Dedifferentiated amniotic fluid mesenchymal stem cell (primary cell): ENCODE measurements around the gene FBF1.
A peak's percentile ranks its signal among the peaks of the same experiment; 100 is the strongest.
"Not testable (repeated sequence)": the region's sequence is repeated elsewhere in the genome, so short reads cannot be mapped to it uniquely, and the experiment has no call there.

Experiments used
- DNase-seq: peaks from one replicate; pipeline ENCODE4 v3.0.0-alpha.2; 2016; ENCODE audit errors: extremely low spot score

FBF1 gene

DNA sequence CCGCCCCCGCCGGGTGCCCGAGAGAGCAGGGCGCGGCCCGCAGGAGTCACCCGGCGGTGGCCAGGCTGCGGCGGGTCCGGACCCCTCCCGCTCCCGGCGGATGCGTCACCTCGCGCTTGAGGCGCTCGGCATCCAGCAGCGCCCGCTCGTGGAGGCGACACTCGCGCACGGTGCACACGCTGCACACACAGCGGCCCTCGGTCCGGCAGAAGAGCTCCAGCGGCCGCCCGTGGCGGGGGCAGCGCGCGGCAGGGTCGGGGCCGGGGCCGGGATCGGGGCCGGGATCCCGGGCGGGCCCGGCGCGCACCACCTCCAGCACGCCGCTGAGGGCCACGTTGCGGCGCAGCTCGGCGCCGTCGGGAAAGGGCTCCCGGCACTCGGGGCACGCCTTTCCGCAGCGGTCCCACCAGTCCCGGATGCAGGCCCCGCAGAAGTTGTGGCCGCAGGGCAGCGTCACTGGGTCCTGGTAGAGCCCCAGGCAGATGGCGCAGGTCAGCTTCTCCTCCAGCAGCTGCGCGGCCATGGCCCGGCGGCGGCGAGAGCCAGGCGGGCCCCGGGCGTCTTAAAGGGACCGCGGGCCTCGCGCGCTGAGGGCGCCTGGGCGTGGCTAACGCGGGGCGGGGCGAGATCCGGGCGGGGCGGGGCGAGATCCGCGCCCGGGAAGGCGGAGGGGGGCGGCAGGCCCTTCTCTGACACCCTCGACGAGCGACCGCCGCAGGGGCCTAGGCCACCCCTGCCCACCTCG, 44.3 kb downstream of the FBF1 start, which contains the start of gene TRIM65:
TRIM65 (minus strand) TSS at position 537 of the 745 bp plus-strand sequence; CDS start at position 523, 14 bp downstream.
- DNase-seq = peak; percentile 60

GRCh38 chr17:75895370-75896155, 45.3 kb downstream of the FBF1 start:
- DNase-seq = no peak

DNA sequence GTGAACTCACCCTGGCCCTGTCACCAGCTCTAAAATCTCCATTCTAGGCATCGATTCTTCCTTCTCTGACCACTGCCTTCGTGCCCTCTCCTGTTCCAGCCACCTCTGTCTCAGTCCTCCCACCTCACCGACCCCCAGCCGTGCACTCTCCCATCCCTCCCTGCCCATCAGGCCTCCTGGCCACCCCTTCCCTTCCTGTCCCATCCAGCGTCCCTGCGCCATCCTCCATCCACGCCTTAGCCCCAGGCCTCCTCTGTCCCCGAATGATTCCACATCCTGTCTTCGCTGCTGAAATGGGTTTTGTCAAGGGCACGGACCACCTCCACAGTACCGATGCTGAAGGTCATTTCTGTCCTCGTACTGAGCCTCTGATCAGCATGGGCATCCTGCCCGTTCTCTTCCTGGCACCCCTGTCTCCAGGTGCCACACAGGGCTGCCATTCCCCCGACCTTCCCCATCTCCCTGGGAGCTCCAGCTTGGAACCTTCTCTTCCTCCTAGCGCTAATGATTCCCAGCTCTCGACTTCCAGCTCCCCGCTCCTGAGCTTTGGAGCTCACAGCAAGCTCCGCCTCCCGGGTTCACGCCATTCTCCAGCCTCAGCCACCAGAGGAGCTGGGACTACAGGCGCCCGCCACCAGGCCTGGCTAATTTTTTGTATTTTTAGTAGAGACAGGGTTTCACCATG, 46.7 kb downstream of the FBF1 start:
- no peak for DNase-seq

DNA sequence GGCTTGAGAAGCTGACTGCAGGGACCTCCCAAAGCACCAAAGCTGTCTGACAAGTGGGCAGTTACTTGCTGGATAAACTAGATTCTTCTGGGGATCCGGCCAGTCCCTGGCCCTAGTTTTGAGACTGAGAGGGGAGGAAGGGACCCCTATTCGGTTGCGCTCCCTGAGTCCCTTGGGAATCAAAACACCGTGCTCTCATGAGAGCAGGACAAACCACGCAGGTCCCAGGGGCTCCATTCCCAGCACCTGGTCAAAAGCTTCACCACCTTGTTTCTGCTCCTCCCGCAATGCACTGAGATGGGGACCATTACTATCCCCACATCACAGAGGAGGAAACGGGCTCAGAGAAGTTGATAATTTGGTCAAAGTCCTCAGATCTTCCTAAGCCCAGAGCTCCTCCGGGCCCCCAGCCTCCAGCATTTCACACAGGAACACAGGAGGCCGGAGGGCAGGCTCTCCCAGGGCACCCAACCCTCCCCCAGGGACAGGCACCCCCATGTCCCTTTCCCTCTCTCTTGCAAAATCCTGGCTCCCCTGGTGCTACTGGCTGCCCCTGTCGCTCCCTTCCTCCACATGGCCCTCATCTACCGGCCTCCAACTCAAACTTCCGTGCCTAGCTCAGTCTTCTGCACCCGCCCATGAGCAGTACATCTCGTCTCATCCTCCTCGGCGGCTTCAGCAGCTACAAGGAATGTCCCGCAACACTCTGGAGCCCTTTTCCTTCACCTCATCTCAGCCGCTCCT, 47.4 kb downstream of the FBF1 start:
- no peak for DNase-seq

DNA sequence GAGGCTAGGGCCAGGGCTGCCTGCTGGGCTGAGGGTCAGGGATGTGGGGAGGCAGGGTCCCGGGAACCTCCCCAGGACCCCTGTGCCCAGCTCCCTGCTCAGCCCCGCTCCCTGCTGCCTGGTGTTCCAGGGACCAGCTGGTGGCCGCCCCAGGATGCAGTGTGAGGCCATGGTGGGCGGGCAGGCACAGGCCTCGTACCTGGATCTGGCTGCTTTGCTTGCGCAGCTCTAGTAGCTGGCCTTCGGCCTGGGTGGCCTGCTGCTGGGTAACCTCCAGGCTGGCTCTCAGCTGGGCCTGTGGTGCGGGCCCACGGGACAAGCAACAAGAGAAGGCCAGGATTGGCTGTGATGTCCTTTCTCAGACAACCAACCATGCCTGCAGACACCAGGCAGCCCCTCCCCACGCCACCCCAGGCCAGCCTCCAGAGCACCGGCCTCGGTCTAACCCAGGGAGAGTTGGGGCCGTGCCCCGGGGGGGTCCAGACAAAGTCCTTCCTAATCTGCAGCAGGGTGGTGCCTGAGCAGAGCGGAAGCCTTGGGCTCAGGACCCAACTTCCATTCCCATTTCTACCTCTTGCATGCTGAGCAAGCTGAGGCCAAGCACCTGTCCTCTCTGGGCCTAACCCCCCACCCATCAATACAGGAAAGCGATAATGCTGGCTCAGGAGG, 48.2 kb downstream of the FBF1 start:
- no peak for DNase-seq

- no peak for DNase-seq
These were observed 49.0 kb downstream of the FBF1 start for GRCh38 chr17:75891605-75892555.

DNA sequence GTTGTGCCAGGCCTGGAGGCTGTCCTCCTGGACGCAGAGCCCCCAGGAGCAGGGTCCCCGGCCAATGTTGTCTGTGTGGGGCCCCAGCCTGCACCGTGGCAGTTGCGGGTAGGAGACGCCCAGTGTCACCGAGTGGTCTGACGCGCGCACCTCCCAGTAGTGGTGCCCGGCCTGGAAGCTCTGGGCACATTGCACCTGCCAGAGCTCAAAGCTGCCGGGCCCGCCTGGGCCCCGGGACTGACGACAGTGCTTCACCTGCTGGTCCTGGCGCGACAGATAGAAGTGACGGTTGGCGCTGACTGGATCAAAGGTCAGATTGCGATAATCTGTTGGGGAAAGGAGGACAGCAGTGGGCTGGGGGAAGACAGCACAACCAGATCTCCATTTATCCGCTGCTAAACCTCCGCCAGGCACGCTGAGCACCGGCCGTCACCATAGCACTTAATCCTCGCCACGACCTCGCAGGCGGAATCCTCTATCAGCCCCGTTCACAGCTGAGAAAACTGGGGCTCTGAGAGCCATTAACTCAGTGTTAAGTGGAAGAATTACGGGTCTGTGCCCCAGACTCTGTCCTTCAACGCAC, 49.7 kb downstream of the FBF1 start:
- no peak for DNase-seq

- DNase-seq = no peak
These were observed 51.4 kb downstream of the FBF1 start for GRCh38 chr17:75889454-75889853.

- no peak for DNase-seq
These were observed 52.4 kb downstream of the FBF1 start for GRCh38 chr17:75888484-75888883.

- not testable (repeated sequence) for DNase-seq
These were observed 55.0 kb downstream of the FBF1 start for GRCh38 chr17:75885860-75886259.

DNA sequence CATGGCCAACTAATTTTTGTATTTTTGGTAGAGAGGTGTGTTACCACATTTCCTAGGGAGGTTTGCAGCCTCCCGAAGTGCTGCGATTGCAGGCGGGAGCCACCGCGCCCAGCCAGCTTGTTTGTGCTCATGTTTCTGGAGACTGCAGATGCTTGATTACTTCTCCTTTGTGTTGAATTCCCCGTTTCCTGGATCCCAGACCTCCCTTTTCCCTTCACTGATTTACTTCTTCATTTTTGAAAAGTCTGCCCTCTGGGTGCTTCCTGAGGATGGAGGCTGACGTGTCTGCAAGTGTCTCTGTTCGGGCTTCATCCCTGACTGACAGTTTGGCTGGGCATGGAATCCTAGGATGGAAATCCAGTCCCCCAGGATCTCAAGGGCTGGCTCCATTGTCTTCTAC, 55.4 kb downstream of the FBF1 start:
- no peak for DNase-seq

DNA sequence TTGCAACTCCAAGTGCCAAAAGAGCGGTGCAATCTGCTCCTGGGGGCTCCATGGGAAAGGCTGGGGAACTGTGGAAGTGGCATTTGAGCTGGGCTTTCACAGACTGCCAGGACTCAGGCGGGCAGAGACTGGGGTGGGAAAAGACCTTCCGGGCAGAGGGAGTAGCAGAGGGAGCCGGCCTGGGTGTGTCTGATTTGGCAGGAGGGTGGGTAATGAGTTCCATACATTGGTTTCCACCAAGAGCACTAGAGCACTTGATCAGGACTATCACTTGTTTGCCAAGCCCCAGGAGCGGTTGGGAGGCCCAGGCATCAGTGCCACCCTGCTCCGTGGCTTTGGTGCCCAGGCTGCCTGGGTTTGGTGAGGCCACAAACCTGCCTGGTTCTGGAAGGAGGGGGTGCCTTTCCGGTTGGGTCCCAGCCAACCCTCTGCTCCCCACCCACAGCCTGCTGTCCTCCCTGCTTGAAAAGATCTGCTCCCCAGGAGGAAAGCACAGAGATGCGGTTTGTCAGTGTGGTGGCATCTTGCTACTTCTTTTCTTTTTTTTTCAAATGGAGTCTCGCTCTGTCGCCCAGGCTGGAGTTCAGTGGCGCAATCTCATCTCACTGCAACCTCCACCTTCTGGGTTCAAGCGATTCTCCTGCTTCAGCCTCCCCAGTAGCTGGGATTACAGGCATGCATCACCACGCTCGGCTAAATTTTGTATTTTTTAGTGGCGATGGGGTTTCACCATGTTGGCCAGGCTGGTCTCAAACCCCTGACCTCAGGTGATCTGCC, 59.0 kb downstream of the FBF1 start:
- no peak for DNase-seq

- DNase-seq = no peak
These were observed 60.6 kb downstream of the FBF1 start for GRCh38 chr17:75880266-75880665.

DNA sequence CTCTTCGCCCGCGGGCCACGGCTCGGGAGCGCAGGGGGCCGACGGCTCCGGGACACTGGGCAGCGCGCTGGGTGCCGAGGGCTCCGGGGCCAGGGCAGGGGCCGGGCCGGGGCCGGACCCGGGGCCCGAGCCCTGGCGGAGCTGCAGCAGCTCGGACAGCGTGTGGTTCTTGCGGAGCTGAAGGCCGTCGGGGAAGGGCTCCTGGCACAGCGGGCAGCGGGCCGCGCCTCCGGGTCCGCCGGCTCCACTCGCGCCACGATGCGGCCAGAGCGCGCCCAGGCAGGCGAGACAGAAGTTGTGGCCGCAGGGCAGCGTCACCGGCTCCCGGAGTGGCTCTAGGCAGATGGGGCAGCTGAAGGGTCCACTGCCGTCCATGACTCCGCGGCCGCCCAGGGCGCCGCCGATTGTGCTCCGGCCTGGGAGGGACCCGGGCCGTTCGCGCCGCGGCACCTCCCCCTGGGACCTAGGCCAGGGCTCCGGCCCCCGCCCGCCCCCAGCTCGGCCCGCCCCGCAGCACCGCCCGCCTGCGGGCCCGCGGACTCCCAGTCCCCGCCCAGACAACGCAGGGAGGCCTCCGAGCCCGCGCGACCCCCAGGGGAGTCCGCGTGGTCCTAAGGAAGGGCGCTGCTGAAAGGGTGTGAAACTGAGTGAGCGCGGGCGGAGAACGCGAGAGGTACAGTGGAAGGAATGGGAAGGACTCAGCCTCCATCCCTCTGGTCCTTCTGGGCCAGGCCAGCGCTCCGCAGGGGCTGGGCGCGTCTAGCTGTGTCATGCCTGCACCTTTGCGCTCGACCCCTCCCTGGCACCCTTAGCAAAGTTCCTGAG, 62.5 kb downstream of the FBF1 start, which contains the start of gene TRIM47:
TRIM47 (minus strand) TSS at position 408 of the 825 bp plus-strand sequence; CDS start at position 375, 33 bp downstream.
- no peak for DNase-seq

GRCh38 chr17:75877752-75878173, 63.1 kb downstream of the FBF1 start:
- DNase-seq = no peak

- DNase-seq = peak; percentile 94
These were observed 63.7 kb downstream of the FBF1 start for GRCh38 chr17:75876938-75877751.
